HepG2 (cell line): Measurements from ENCODE around the gene CASKIN1. TPM values are rescaled to one million over a fixed set of nuclear protein-coding genes. Genes with fewer than 3 reads are reported as not detected.

Experiments
- BCL6 ChIP-seq: IDR thresholded peaks from 2 replicates; pipeline ENCODE4 v1.6.1; 2016; ENCODE audit warnings: missing genetic modification reagents, missing compliant biosample characterization
- HMGXB3 ChIP-seq: sonication (generic); formaldehyde crosslinking; IDR thresholded peaks from 2 replicates; pipeline ENCODE4 v1.4.0; 2020; ENCODE audit warnings: missing genetic modification reagents, borderline replicate concordance
- IRF2 ChIP-seq: IDR thresholded peaks from 2 replicates; pipeline ENCODE4 v1.6.1; 2018; ENCODE audit warnings: missing genetic modification reagents, missing compliant biosample characterization
- MXI1 ChIP-seq: IDR thresholded peaks from 3 replicates; pipeline ENCODE4 v1.6.1; 2012; ENCODE audit warnings: low read depth, low read length, inconsistent platforms, borderline replicate concordance
- MYPOP ChIP-seq: sonication (generic); formaldehyde crosslinking; IDR thresholded peaks from 2 replicates; pipeline ENCODE4 v1.8.1; 2023; ENCODE audit warnings: mild to moderate bottlenecking, moderate library complexity, missing genetic modification reagents
- SIX4 ChIP-seq: sonication (generic); formaldehyde crosslinking; IDR thresholded peaks from 2 replicates; pipeline ENCODE4 v1.4.0; 2020; ENCODE audit warnings: missing genetic modification reagents
- ZNF101 ChIP-seq: sonication (generic); formaldehyde crosslinking; IDR thresholded peaks from 2 replicates; pipeline ENCODE4 v1.4.0; 2020; ENCODE audit warnings: mild to moderate bottlenecking, low read depth, missing genetic modification reagents, borderline replicate concordance
- ZNF232 ChIP-seq: sonication (generic); formaldehyde crosslinking; IDR thresholded peaks from 2 replicates; pipeline ENCODE4 v1.4.0; 2020; ENCODE audit warnings: missing genetic modification reagents, borderline replicate concordance
- ZNF331 ChIP-seq: sonication (generic); formaldehyde crosslinking; IDR thresholded peaks from 2 replicates; pipeline ENCODE4 v1.4.0; 2020; ENCODE audit warnings: missing genetic modification reagents
- ZNF362 ChIP-seq: sonication (generic); formaldehyde crosslinking; IDR thresholded peaks from 2 replicates; pipeline ENCODE4 v1.4.0; 2020; ENCODE audit warnings: missing genetic modification reagents, mild to moderate bottlenecking, borderline replicate concordance
- ZNF431 ChIP-seq: sonication (generic); formaldehyde crosslinking; IDR thresholded peaks from 2 replicates; pipeline ENCODE4 v1.9.0; 2022; ENCODE audit warnings: missing genetic modification reagents, low read depth, mild to moderate bottlenecking, borderline replicate concordance
- ZNF547 ChIP-seq: sonication (generic); formaldehyde crosslinking; IDR thresholded peaks from 2 replicates; pipeline ENCODE4 v1.5.1; 2020; ENCODE audit warnings: mild to moderate bottlenecking, missing genetic modification reagents
- ZNF646 ChIP-seq: sonication (generic); formaldehyde crosslinking; IDR thresholded peaks from 2 replicates; pipeline ENCODE4 v1.9.0; 2021; ENCODE audit warnings: mild to moderate bottlenecking, missing genetic modification reagents
- ZNF678 ChIP-seq: sonication (generic); formaldehyde crosslinking; IDR thresholded peaks from 2 replicates; pipeline ENCODE4 v1.4.0; 2020; ENCODE audit warnings: mild to moderate bottlenecking, missing genetic modification reagents
- ZNF773 ChIP-seq: sonication (generic); formaldehyde crosslinking; IDR thresholded peaks from 2 replicates; pipeline ENCODE4 v1.4.0; 2020; ENCODE audit warnings: missing genetic modification reagents, borderline replicate concordance
- ZNF782 ChIP-seq: sonication (generic); formaldehyde crosslinking; IDR thresholded peaks from 2 replicates; pipeline ENCODE4 v1.4.0; 2020; ENCODE audit warnings: missing genetic modification reagents, mild to moderate bottlenecking, borderline replicate concordance
- polyA plus RNA-seq, 8 experiments: library from polyadenylated mRNA; depleted of rRNA in 3 of 8; stranded (reverse) in 7 of 8; unstranded in 1 of 8; fragments of >200 nt; fragmentation: Illumina TruSeq in 4 of 8; extraction: Trizol in 4 of 8; gene quantifications; 2 replicates each; pipeline versions ENCODE4 v1.2.1 to v1.2.3, GENCODE V29; 2011 to 2016; ENCODE audit warnings: low read depth in 4 of 8, missing spikeins in 1 of 8, mixed read lengths in 1 of 8; ENCODE audit not compliant: insufficient read depth in 1 of 8
- total RNA-seq, 5 experiments: library from RNA; depleted of rRNA; stranded (reverse); fragments of >200 nt; fragmentation: Illumina TruSeq; extraction: Trizol; gene quantifications; 2 replicates each; pipeline ENCODE4 v1.2.3, GENCODE V29; 2016; ENCODE audit warnings: low read depth in 1 of 5

Gene CASKIN1
- total and polyA plus RNA-seq, 2 of the 13 experiments (the other 11 are each of a cell fraction or from before 2014, with no cell fraction given), result 1.2 to 2.2 TPM

GRCh38 chr16:2147981-2148671 is 48.3 kb downstream of the CASKIN1 start, which contains the start of gene RAB26 (continued):
- TF ChIP-seq ZNF431 (CRISPR knock-in tag), result no peak
- no peak for TF ChIP-seq ZNF101 (CRISPR knock-in tag)
- TF ChIP-seq ZNF547 (CRISPR knock-in tag), result no peak
- TF ChIP-seq ZNF232 (CRISPR knock-in tag), result no peak
- peak; percentile 28; the same call in 1 of the 2 replicates for TF ChIP-seq IRF2
- no peak for TF ChIP-seq ZNF646 (CRISPR knock-in tag)
- TF ChIP-seq BCL6 (CRISPR knock-in tag), result peak; percentile 34; the same call in 1 of the 2 replicates
- peak; percentile 58; the same call in 1 of the 2 replicates for TF ChIP-seq MYPOP
- TF ChIP-seq SIX4, result peak; percentile 72; the same call in 1 of the 2 replicates
- peak; percentile 66; the same call in 1 of the 3 replicates for TF ChIP-seq MXI1
- TF ChIP-seq ZNF782 (CRISPR knock-in tag), result no peak
- TF ChIP-seq ZNF331 (CRISPR knock-in tag), result peak; percentile 53; the same call in 1 of the 2 replicates
- TF ChIP-seq HMGXB3 (CRISPR knock-in tag), result no peak
- no peak for TF ChIP-seq ZNF678 (CRISPR knock-in tag)
- no peak for TF ChIP-seq ZNF773
- no peak for TF ChIP-seq ZNF362 (CRISPR knock-in tag)
